H4 (cell line): Measurements from ENCODE around the gene IGF2BP1. TPM values are rescaled to one million over a fixed set of nuclear protein-coding genes. Genes with fewer than 3 reads are reported as not detected.
"Not testable (repeated sequence)": the region's sequence is repeated elsewhere in the genome, so short reads cannot be mapped to it uniquely, and the experiment has no call there.

ENCODE experiments used
- DNase-seq: peaks from one replicate; pipeline ENCODE4 v3.0.0-alpha.2; 2015; ENCODE audit warnings: low spot score
- total RNA-seq: library from RNA; depleted of rRNA; stranded (reverse); fragments of >200 nt; shearing (Covaris generic); gene quantifications from 2 replicates; pipeline ENCODE4 v1.2.3, GENCODE V29; 2014; rRNA removed

Gene IGF2BP1
- total RNA-seq, 1 experiment from 2014 or later, result 6.8 TPM

DNA sequence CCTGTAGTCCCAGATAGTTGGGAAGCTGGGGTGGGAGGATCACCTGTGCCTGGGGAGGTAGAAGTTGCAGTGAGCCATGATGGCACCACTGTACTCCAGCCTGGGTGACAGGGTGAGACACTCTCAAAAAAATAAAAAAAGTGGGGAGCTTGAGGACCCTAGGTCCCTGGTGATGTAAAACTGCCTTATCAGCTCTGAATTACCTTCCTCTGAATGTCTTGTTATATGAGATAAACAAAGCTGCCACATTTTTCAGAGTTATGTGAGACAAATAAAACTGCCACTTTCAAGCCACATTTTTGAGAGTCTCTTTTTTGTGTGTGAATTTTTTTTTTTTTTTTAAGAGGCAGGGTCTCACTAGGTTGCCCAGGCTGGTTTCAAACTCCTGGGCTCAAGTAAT, 103.4 kb downstream of the IGF2BP1 start:
- no peak for DNase-seq

DNA sequence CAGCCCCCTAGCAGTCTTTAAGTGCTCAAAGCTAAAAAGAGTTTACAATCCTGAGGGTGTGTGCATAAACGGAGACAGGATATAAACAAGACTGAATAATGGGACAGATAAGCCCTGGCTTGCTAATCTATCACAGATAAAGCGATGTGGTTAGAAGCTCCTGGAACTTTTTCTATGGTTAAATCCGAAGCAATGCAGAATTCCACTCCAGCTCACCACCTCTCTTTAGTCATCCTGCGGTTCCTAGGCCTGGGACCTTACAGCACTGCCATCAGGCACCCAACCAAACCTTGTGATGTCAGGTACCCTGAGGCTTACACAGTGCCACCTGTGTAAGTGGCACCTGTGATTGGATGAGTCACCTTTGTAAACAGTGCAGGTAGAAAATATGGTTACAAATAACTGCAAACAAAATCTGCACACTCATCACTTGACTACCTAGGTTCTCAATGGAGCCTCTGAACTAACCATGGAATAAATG, 103.9 kb downstream of the IGF2BP1 start:
- DNase-seq, result peak; percentile 91

DNA sequence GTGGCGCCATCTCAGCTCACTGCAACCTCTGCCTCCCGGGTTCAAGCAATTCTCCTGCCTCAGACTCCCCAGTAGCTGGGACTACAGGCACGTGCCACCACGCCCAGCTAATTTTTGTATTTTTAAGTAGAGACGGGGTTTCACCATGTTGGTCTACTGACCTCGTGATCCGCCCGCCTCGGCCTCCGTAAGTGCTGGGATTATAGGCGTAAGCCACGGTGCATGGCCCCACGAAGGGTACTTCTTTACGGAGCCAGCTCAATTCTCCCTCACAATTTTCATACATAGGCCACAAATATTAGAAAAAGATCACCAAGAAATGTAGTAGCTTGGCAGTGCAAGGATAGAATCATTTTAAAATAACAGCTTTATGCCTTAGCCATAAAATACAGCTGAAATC, 106.2 kb downstream of the IGF2BP1 start:
- DNase-seq, result not testable (repeated sequence)

DNA sequence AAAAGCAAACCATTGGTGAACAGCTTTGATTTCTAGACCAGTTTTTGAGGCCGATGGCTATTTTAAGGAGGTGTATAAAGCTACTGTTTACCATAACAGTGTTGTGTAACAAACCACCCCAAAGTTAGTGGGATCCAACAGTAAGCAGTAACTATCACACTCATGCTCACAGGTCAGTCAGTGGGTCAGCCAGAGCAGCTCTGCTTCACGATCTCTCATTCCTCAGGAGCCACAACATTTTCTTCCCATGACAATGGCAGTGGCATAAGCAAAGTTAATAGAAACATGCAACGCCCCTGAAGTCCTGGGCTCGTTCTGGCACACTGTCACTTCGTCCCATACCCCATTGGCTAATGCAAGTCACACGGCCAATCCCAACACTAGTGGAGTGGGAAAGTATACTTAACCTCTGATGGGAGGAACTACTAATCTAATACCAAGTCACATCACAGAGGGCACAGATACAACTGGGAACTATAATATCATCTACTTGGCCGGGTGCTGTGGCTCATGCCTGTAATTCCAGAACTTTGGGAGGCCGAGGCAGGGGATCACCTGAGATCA, 107.4 kb downstream of the IGF2BP1 start:
- peak; percentile 72 for DNase-seq

Other genes with a start within 250 kb of the IGF2BP1 start
- 0.12 and 0.18 TPM in 2 replicates for gene TTLL6, start 180.2 kb upstream of the IGF2BP1 start, total RNA-seq
- 42.5 and 61.2 TPM in 2 replicates for gene CALCOCO2, start 166.3 kb upstream of the IGF2BP1 start, total RNA-seq
- gene ATP5MC1, start 104.6 kb upstream of the IGF2BP1 start, total RNA-seq, result 214 and 312 TPM in 2 replicates
- gene UBE2Z, start 89.0 kb upstream of the IGF2BP1 start, total RNA-seq, result 48.2 and 60.8 TPM in 2 replicates
- gene SNF8, start 52.5 kb upstream of the IGF2BP1 start, total RNA-seq, result 101 and 191 TPM in 2 replicates
- gene GIP, start 28.8 kb upstream of the IGF2BP1 start, total RNA-seq, result not detected in 2 replicates
- not detected in 2 replicates for gene B4GALNT2, start 135.4 kb downstream of the IGF2BP1 start, total RNA-seq
- 0.87 TPM in 1 of 2 replicates, not detected in the other for gene GNGT2, start 213.2 kb downstream of the IGF2BP1 start, total RNA-seq
- not detected in 2 replicates for gene ABI3, start 213.3 kb downstream of the IGF2BP1 start, total RNA-seq
- 0.74 and 0.88 TPM in 2 replicates for gene PHOSPHO1, start 233.4 kb downstream of the IGF2BP1 start, total RNA-seq